ENCODE measurements around the gene KLHL17. TPM values are rescaled to one million over a fixed set of nuclear protein-coding genes. Genes with fewer than 3 reads are reported as not detected.

The KLHL17 gene
- total RNA-seq, 1 experiment from 2014 or later, result 58.8 TPM

DNA sequence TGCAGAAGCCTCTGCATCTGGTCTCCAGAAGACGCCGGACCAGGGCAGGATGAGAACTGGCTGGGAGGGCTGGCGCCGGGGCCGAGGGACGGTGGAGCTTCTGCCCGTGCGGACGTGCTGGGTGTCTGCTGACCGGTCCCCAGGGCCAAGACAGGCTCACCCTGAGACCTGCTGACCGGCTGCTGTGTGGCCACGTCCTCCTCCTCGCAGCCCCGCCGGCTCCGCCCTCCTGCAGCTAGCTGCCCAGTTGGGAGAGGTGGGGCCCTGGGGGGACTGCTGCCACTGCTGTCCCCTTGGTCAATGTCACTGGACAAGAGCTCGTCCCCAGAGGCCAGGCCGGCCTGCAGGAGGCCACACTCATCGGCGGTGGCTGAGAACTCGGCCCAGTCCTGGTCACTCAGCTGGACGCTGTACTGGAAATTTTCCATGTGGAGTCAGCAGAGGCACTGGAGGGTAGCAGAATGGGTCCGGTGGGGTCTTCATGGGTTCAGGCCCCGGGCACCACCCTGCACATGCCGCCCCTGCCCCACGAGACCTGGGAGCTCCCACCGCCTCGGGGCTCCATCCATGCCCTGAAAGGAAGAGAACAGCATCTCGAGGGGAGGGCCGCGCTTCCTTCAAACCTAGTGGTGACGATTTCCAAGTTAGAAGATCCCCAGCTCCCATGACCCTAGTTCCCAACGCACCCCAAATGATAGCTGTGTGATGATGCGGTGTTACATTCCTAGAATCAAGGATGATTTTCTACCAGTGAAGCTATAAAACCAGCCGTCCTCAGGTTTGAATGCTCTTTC, 20.4 kb downstream of the KLHL17 start:
- DNase-seq (ENCODE audit: low read depth, low spot score), result no peak
- no TSS peak for BruUV-seq (replicated peaks)
- ChIA-PET POLR2A (interaction anchor here (0.5 kb wide), 2 partner anchors 12 to 79 kb away, joined by 5 to 10 read pairs; no protein-coding TSS in a partner anchor), CTCF (interaction anchor here (1.2 kb wide), 1 partner anchor 21 kb away, joined by 3 read pairs; no protein-coding TSS in a partner anchor)
- TF ChIP-seq, protein P1, sequence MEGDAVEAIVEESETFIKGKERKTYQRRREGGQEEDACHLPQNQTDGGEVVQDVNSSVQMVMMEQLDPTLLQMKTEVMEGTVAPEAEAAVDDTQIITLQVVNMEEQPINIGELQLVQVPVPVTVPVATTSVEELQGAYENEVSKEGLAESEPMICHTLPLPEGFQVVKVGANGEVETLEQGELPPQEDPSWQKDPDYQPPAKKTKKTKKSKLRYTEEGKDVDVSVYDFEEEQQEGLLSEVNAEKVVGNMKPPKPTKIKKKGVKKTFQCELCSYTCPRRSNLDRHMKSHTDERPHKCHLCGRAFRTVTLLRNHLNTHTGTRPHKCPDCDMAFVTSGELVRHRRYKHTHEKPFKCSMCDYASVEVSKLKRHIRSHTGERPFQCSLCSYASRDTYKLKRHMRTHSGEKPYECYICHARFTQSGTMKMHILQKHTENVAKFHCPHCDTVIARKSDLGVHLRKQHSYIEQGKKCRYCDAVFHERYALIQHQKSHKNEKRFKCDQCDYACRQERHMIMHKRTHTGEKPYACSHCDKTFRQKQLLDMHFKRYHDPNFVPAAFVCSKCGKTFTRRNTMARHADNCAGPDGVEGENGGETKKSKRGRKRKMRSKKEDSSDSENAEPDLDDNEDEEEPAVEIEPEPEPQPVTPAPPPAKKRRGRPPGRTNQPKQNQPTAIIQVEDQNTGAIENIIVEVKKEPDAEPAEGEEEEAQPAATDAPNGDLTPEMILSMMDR (IDR thresholded peaks at IDR 0.05), result no peak
- TF ChIP-seq, protein P2, sequence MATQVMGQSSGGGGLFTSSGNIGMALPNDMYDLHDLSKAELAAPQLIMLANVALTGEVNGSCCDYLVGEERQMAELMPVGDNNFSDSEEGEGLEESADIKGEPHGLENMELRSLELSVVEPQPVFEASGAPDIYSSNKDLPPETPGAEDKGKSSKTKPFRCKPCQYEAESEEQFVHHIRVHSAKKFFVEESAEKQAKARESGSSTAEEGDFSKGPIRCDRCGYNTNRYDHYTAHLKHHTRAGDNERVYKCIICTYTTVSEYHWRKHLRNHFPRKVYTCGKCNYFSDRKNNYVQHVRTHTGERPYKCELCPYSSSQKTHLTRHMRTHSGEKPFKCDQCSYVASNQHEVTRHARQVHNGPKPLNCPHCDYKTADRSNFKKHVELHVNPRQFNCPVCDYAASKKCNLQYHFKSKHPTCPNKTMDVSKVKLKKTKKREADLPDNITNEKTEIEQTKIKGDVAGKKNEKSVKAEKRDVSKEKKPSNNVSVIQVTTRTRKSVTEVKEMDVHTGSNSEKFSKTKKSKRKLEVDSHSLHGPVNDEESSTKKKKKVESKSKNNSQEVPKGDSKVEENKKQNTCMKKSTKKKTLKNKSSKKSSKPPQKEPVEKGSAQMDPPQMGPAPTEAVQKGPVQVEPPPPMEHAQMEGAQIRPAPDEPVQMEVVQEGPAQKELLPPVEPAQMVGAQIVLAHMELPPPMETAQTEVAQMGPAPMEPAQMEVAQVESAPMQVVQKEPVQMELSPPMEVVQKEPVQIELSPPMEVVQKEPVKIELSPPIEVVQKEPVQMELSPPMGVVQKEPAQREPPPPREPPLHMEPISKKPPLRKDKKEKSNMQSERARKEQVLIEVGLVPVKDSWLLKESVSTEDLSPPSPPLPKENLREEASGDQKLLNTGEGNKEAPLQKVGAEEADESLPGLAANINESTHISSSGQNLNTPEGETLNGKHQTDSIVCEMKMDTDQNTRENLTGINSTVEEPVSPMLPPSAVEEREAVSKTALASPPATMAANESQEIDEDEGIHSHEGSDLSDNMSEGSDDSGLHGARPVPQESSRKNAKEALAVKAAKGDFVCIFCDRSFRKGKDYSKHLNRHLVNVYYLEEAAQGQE (IDR thresholded peaks at IDR 0.05; ENCODE audit: insufficient read depth in 1 of 2, low read depth in 2 of 2, low read length in 1 of 2), result no peak
- TF ChIP-seq SIN3A (IDR thresholded peaks at IDR 0.05; ENCODE audit: borderline replicate concordance, insufficient read depth, low read depth, low read length) (no peak), POLR2AphosphoS5 (IDR thresholded peaks at IDR 0.05; ENCODE audit: low read depth, low read length) (no peak), TCF7L2 (IDR thresholded peaks at IDR 0.05; ENCODE audit: low read depth, low read length) (no peak)
- ATAC-seq, result no peak
- peaks cover under 1% of the 10 kb centered on the region; the same call in 1 of the 2 replicates for H3K4me1 ChIP-seq (ENCODE audit: control insufficient read depth, insufficient read depth, low read length)
- H3K9me3 ChIP-seq (ENCODE audit: control insufficient read depth, insufficient read depth, low read depth, low read length), result no peaks in the 10 kb centered on the region
- H3K27me3 ChIP-seq (ENCODE audit: control insufficient read depth, insufficient read depth, low read length), result no peaks in the 10 kb centered on the region
- H3K36me3 ChIP-seq (ENCODE audit: control insufficient read depth, insufficient read depth, low read length), result no peaks in the 10 kb centered on the region
- H3K27ac ChIP-seq (ENCODE audit: low read length), result no peak overlapping the region
- no peak overlapping the region for H3K4me3 ChIP-seq (ENCODE audit: low read depth in 2 of 2, low read length in 2 of 2)
- in situ Hi-C loops (cut with HindIII; ENCODE audit: low pct_unique_long_range_greater_than_20kb, low sequenced_read_pairs) (no loop called here), intact Hi-C loops (cut with micrococcal nuclease; ENCODE audit: unreplicated experiment) (no loop called here)

DNA sequence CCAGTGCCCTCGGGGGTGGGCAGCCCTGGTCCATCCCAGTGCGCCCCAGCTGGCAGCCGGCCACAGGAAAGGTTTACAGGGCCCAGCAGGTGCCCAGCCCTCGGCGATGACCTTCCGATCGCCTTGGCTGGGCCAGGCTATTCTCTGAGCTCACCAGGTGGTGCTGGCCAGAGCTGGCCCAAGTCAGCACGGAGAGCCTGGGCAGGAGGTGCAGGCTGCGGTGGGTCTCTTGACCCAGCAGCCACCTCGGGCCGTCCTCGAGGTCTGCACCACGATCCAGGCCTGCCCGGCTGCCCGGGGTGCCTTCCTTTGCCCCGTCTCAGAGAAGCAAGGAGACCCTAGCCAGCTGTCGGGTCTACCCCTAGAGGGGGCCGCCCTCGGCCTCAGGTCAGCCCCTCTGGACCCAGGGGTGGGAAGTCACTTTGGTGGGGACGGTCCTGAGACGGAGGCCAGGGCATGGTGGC, 21.1 kb downstream of the KLHL17 start:
- TF ChIP-seq, protein P1 (IDR thresholded peaks at IDR 0.05), result no peak
- TF ChIP-seq, protein P2 (IDR thresholded peaks at IDR 0.05; ENCODE audit: insufficient read depth in 1 of 2, low read depth in 2 of 2, low read length in 1 of 2), result no peak; a peak in 1 of 4 replicates
- TF ChIP-seq SIN3A (IDR thresholded peaks at IDR 0.05; ENCODE audit: borderline replicate concordance, insufficient read depth, low read depth, low read length), result no peak
- TF ChIP-seq TCF7L2 (IDR thresholded peaks at IDR 0.05; ENCODE audit: low read depth, low read length), result no peak
- no peak for TF ChIP-seq POLR2AphosphoS5 (IDR thresholded peaks at IDR 0.05; ENCODE audit: low read depth, low read length)
- H3K36me3 ChIP-seq (ENCODE audit: control insufficient read depth, insufficient read depth, low read length), result no peaks in the 10 kb centered on the region
- CTCF ChIA-PET, result interaction anchor here (1.2 kb wide), 1 partner anchor 21 kb away, joined by 3 read pairs; no protein-coding TSS in a partner anchor
- in situ Hi-C loops (cut with HindIII; ENCODE audit: low pct_unique_long_range_greater_than_20kb, low sequenced_read_pairs), result no loop called here
- no peak overlapping the region for H3K27ac ChIP-seq (ENCODE audit: low read length)
- intact Hi-C loops (cut with micrococcal nuclease; ENCODE audit: unreplicated experiment), result no loop called here
- H3K27me3 ChIP-seq (ENCODE audit: control insufficient read depth, insufficient read depth, low read length), result no peaks in the 10 kb centered on the region
- no peak for DNase-seq (ENCODE audit: low read depth, low spot score)
- ATAC-seq, result no peak
- H3K4me1 ChIP-seq (ENCODE audit: control insufficient read depth, insufficient read depth, low read length), result no peaks in the 10 kb centered on the region; the same call in 1 of the 2 replicates
- POLR2A ChIA-PET, result no interaction called here
- no TSS peak for BruUV-seq (replicated peaks)
- no peaks in the 10 kb centered on the region for H3K9me3 ChIP-seq (ENCODE audit: control insufficient read depth, insufficient read depth, low read depth, low read length)
- no peak overlapping the region for H3K4me3 ChIP-seq (ENCODE audit: low read depth in 2 of 2, low read length in 2 of 2)
